Cortex of kidney (tissue), 1 donor: ENCODE measurements around the gene MALRD1.

Experiments
- DNase-seq: peaks from one replicate; lab custom pipeline; 2025; lab: John Stamatoyannopoulos, UW

MALRD1 gene

GRCh38 chr10:19107406-19107805 is 58.8 kb downstream of the MALRD1 start:
- DNase-seq, result no peak

- no peak for DNase-seq
Measured at GRCh38 chr10:19111501-19112267, 63.1 kb downstream of the MALRD1 start.

GRCh38 chr10:19117438-19117837 is 68.8 kb downstream of the MALRD1 start:
- no peak for DNase-seq

GRCh38 chr10:19119191-19119590 is 70.6 kb downstream of the MALRD1 start:
- DNase-seq, result no peak

- DNase-seq, result no peak
Measured at GRCh38 chr10:19120381-19120908, 71.8 kb downstream of the MALRD1 start.

- DNase-seq, result no peak
Measured at GRCh38 chr10:19133992-19134391, 85.4 kb downstream of the MALRD1 start.

- no peak for DNase-seq
Measured at GRCh38 chr10:19142967-19143366, 94.4 kb downstream of the MALRD1 start.

GRCh38 chr10:19144206-19144605 is 95.6 kb downstream of the MALRD1 start:
- no peak for DNase-seq

GRCh38 chr10:19154375-19154774 is 105.8 kb downstream of the MALRD1 start:
- DNase-seq, result no peak

- DNase-seq, result no peak
Measured at GRCh38 chr10:19158358-19158757, 109.8 kb downstream of the MALRD1 start.

GRCh38 chr10:19158870-19159269 is 110.3 kb downstream of the MALRD1 start:
- DNase-seq, result no peak

- DNase-seq, result no peak
Measured at GRCh38 chr10:19164461-19164860, 115.9 kb downstream of the MALRD1 start.

GRCh38 chr10:19168584-19168983 is 120.0 kb downstream of the MALRD1 start:
- DNase-seq, result no peak

GRCh38 chr10:19169041-19169440 is 120.4 kb downstream of the MALRD1 start:
- DNase-seq, result no peak

- no peak for DNase-seq
Measured at GRCh38 chr10:19169684-19170083, 121.1 kb downstream of the MALRD1 start.

- DNase-seq, result no peak
Measured at GRCh38 chr10:19178675-19179074, 130.1 kb downstream of the MALRD1 start.

GRCh38 chr10:19184891-19185290 is 136.3 kb downstream of the MALRD1 start:
- DNase-seq, result no peak

- no peak for DNase-seq
Measured at GRCh38 chr10:19194866-19195265, 146.3 kb downstream of the MALRD1 start.

GRCh38 chr10:19195698-19196097 is 147.1 kb downstream of the MALRD1 start:
- DNase-seq, result no peak

GRCh38 chr10:19200211-19200610 is 151.6 kb downstream of the MALRD1 start:
- no peak for DNase-seq

GRCh38 chr10:19204246-19204917 is 155.8 kb downstream of the MALRD1 start:
- no peak for DNase-seq

GRCh38 chr10:19209319-19209718 is 160.7 kb downstream of the MALRD1 start:
- DNase-seq, result no peak

- DNase-seq, result no peak
Measured at GRCh38 chr10:19212590-19212989, 164.0 kb downstream of the MALRD1 start.
